Lung (tissue), 16 donors: ENCODE measurements around the gene TRIP6. TPM values are rescaled to one million over a fixed set of nuclear protein-coding genes. Genes with fewer than 3 reads are reported as not detected.

Source experiments
- ATAC-seq: fragments of 200-7000 bp; cut with Tn5 transposase; one replicate; pipeline ENCODE4 v1.9.1; 2020; ENCODE audit warnings: moderate number of reproducible peaks; ENCODE audit not compliant: insufficient read depth, low FRiP score
- DNase-seq, 3 donors: peaks; one replicate each; pipeline ENCODE4 v3.0.0-alpha.2; 2013 to 2017
- H3K27ac ChIP-seq, 2 donors: one replicate each; pipeline ENCODE4 v1.5.1; 2013; ENCODE audit warnings: mild to moderate bottlenecking in 2 of 2, moderate library complexity in 2 of 2, control low read depth in 1 of 2, inconsistent platforms in 1 of 2, low read depth in 1 of 2, low read length in 1 of 2
- H3K27me3 ChIP-seq, 3 donors: one replicate each; pipeline ENCODE4 v1.5.1; 2013; ENCODE audit warnings: low read length in 2 of 3; ENCODE audit not compliant: control insufficient read depth in 3 of 3, insufficient read depth in 3 of 3
- H3K36me3 ChIP-seq, 4 donors: one replicate each; pipeline ENCODE4 v1.5.1; 2013; ENCODE audit warnings: low read length in 4 of 4, mild to moderate bottlenecking in 1 of 4, moderate library complexity in 1 of 4; ENCODE audit not compliant: control insufficient read depth in 4 of 4, insufficient read depth in 4 of 4
- H3K4me1 ChIP-seq, 5 donors: one replicate each; pipeline ENCODE4 v1.5.1; 2013; ENCODE audit warnings: low read length in 5 of 5, mild to moderate bottlenecking in 2 of 5, moderate library complexity in 1 of 5; ENCODE audit not compliant: control insufficient read depth in 5 of 5, insufficient read depth in 5 of 5
- H3K4me3 ChIP-seq: one replicate; pipeline ENCODE4 v1.5.1; 2013; ENCODE audit warnings: mild to moderate bottlenecking, control low read depth, moderate library complexity
- H3K9ac ChIP-seq, 2 donors: one replicate each; pipeline ENCODE4 v1.5.1; 2013; ENCODE audit warnings: low read length in 2 of 2, control low read depth in 1 of 2; ENCODE audit not compliant: insufficient read depth in 1 of 2
- H3K9me3 ChIP-seq, 4 donors: one replicate each; pipeline ENCODE4 v1.5.1; 2013; ENCODE audit warnings: low read length in 3 of 4, mild to moderate bottlenecking in 1 of 4, moderate library complexity in 1 of 4; ENCODE audit not compliant: control insufficient read depth in 4 of 4, insufficient read depth in 3 of 4
- CTCF ChIP-seq: IDR thresholded peaks from 2 replicates; pipeline ENCODE4 v1.5.1; 2012; ENCODE audit warnings: mild to moderate bottlenecking; ENCODE audit errors: control extremely low read depth, extremely low read depth
- WGBS, 2 donors: extraction: QIAGEN DNeasy Blood & Tissue Kit; methylation state at CpG; one replicate each; pipeline ENCODE4 v1.1.7; 2013; 5-methylcytosine and 5-hydroxymethylcytosine counted together
- long read RNA-seq, 5 donors: transcript quantifications; one replicate each; lab custom pipeline, GENCODE V29; 2026
- polyA plus RNA-seq, 2 donors: library from polyadenylated mRNA; stranded (reverse); fragments of 200-250 nt; gene quantifications; one replicate each; pipeline ENCODE4 v1.2.1, GENCODE V29; 2013
- total RNA-seq, 2 donors: library from RNA; depleted of rRNA in 1 of 2; stranded (reverse); fragments of >200 nt in 1 of 2; gene quantifications; one replicate each; pipeline ENCODE4 v1.2.1, GENCODE V29; 2014 to 2021
- donor health status: control.
- donor health status: control.
- donor health status: Bipolar disorder and iron deficiency.
- donor health status: healthy.
- donor health status: DM: yes; HTN: yes; CAD: no.

TRIP6 gene
- total RNA-seq (10 to 100 TPM; 43.5 to 81.8 TPM), polyA plus RNA-seq (10 to 100 TPM; 41.4 to 61.2 TPM)
- long read RNA-seq, donor 1, transcript TRIP6-201 (9 exons, 1,942 nt), result major isoform, 21 of 68 reads
- long read RNA-seq, donor 1, partial matches to known transcripts, result 45 of 68 reads
- long read RNA-seq, donor 1, other reads (novel, unspliced or antisense), result 0 of 68 reads
- long read RNA-seq, donor 2, transcript TRIP6-201 (9 exons, 1,942 nt), result major isoform, 5 of 10 reads
- long read RNA-seq, donor 2, partial matches to known transcripts, result 5 of 10 reads
- long read RNA-seq, donor 2, other reads (novel, unspliced or antisense), result 0 of 10 reads
- long read RNA-seq, donor 3, transcript TRIP6-201 (9 exons, 1,942 nt), result major isoform, 6 of 33 reads
- long read RNA-seq, donor 3, partial matches to known transcripts, result 26 of 33 reads
- long read RNA-seq, donor 3, other reads (novel, unspliced or antisense), result 0 of 33 reads
- long read RNA-seq, donor 4, partial matches to known transcripts, result 20 of 24 reads
- long read RNA-seq, donor 4, other reads (novel, unspliced or antisense), result 0 of 24 reads
- long read RNA-seq, donor 5, transcript TRIP6-201 (9 exons, 1,942 nt), result major isoform, 19 of 59 reads
- long read RNA-seq, donor 5, partial matches to known transcripts, result 38 of 59 reads
- long read RNA-seq, donor 5, other reads (novel, unspliced or antisense), result 0 of 59 reads

GRCh38 chr7:100867040-100867775 lies at the start of gene TRIP6:
TSS of gene TRIP6 (plus strand) at chr7:100867387. CDS start at chr7:100867498, 111 bp downstream.
- no peak for TF ChIP-seq CTCF
- Histone ChIP-seq H3K9me3 (no peaks in the 10 kb centered on the region), H3K9ac (peak within 1 kb of the TSS; percentile 86 to 90), H3K4me1 (peaks cover 0 to 19% (median 7%) of the 10 kb centered on the region in 5 donors), H3K27me3 (no peaks in the 10 kb centered on the region), H3K27ac (peak within 1 kb of the TSS; percentile 78 to 81), H3K36me3 (peaks cover 0 to 19% (median 10%) of the 10 kb centered on the region in 4 donors), H3K4me3 (peak within 1 kb of the TSS; percentile 25)
- ATAC-seq (peak; percentile 83), DNase-seq (peak; percentile 96 to 98 (median 97))
- WGBS, 2 donors, result 5 to 9% methylated on average over 42 of the region's 42 CpGs

- DNase-seq (no peak), ATAC-seq (no peak)
- Histone ChIP-seq H3K27me3 (no peaks in the 10 kb centered on the region), H3K4me3 (no peak overlapping the region), H3K9ac (no peak overlapping the region), H3K27ac (no peak overlapping the region), H3K9me3 (no peaks in the 10 kb centered on the region), H3K36me3 (peaks cover 10 to 61% (median 37%) of the 10 kb centered on the region in 4 donors), H3K4me1 (no peaks in the 10 kb centered on the region)
- no peak for TF ChIP-seq CTCF
- WGBS, 2 donors, result 92 to 94% methylated on average over 9 of the region's 9 CpGs
Measured at GRCh38 chr7:100818366-100818765, 48.8 kb upstream of the TRIP6 start.

- DNase-seq (no peak), ATAC-seq (no peak)
- Histone ChIP-seq H3K27ac (no peak overlapping the region), H3K4me3 (no peak overlapping the region), H3K36me3 (peaks cover 9 to 59% (median 37%) of the 10 kb centered on the region in 4 donors), H3K9ac (no peak overlapping the region), H3K9me3 (no peaks in the 10 kb centered on the region), H3K4me1 (no peaks in the 10 kb centered on the region), H3K27me3 (no peaks in the 10 kb centered on the region)
- WGBS, 2 donors, result 82 to 87% methylated on average over 6 of the region's 6 CpGs
- TF ChIP-seq CTCF, result no peak
Measured at GRCh38 chr7:100818825-100819224, 48.4 kb upstream of the TRIP6 start.
